HAP-1 (cell line): ENCODE results near the gene THOC5.
"Not testable (repeated sequence)": the region's sequence is repeated elsewhere in the genome, so short reads cannot be mapped to it uniquely, and the experiment has no call there.

ENCODE experiments used
- DNase-seq, 2 experiments: peaks; one replicate each; pipeline ENCODE4 v3.0.0-alpha.2; 2016 to 2020; ENCODE audit warnings: low spot score in 2 of 2
- H3K27me3 ChIP-seq: fragments of 250-450 bp; sonication (Bioruptor Pico); 2 replicates; pipeline ENCODE4 v1.5.1; 2020; ENCODE audit warnings: low read depth, mild to moderate bottlenecking, moderate library complexity
- H3K36me3 ChIP-seq: fragments of 250-450 bp; sonication (Bioruptor Pico); replicated peaks from 2 replicates; pipeline ENCODE4 v1.5.1; 2020; ENCODE audit warnings: mild to moderate bottlenecking
- H3K4me1 ChIP-seq: fragments of 250-450 bp; sonication (Bioruptor Pico); 2 replicates; pipeline ENCODE4 v1.5.1; 2020; ENCODE audit warnings: mild to moderate bottlenecking
- H3K4me3 ChIP-seq: fragments of 250-450 bp; sonication (Bioruptor Pico); 2 replicates; pipeline ENCODE4 v1.5.1; 2020; ENCODE audit warnings: mild to moderate bottlenecking, moderate library complexity
- H3K9me3 ChIP-seq: fragments of 250-450 bp; sonication (Bioruptor Pico); 2 replicates; pipeline ENCODE4 v1.5.1; 2020; ENCODE audit warnings: mild to moderate bottlenecking, moderate library complexity
- in situ Hi-C: fragments of 300-500 bp; cut with MboI; formaldehyde crosslinking; loops from 3 replicates; pipeline ENCODE4 v1.14.3; 2020; ENCODE audit warnings: low sequenced_read_pairs, inconsistent platforms, mixed read lengths

Gene THOC5

GRCh38 chr22:29511126-29511862, 42.3 kb downstream of the THOC5 start:
- peaks cover 59% of the 10 kb centered on the region for H3K36me3 ChIP-seq
- H3K9me3 ChIP-seq, result no peaks in the 10 kb centered on the region
- in situ Hi-C loops, result no loop called here
- H3K27me3 ChIP-seq, result no peaks in the 10 kb centered on the region
- no peaks in the 10 kb centered on the region for H3K4me1 ChIP-seq
- DNase-seq, result no peak
- no peak overlapping the region for H3K4me3 ChIP-seq

DNA sequence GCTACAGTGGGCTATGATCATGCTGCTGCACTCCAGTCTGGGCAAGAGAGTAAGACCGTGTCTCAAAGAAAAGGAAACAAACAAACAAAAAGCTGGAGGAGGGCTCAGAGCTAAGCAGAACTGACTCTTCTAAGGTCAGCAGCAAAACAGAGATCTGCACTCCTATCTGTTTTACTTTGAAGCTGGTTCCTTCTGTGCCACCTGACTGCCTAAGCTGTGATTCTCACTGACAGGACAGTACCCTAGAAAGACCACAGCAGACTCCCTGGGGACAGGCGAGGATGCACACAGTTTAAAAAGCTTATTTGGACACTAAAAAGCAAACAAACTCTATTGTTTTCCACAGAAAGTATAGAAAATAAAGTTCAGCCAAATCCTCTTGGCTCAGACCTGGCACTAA, 43.0 kb downstream of the THOC5 start:
- H3K9me3 ChIP-seq, result no peaks in the 10 kb centered on the region
- no peaks in the 10 kb centered on the region for H3K27me3 ChIP-seq
- no peak overlapping the region for H3K4me3 ChIP-seq
- H3K4me1 ChIP-seq, result no peaks in the 10 kb centered on the region
- no peak for DNase-seq
- in situ Hi-C loops, result no loop called here
- H3K36me3 ChIP-seq, result peaks cover 58% of the 10 kb centered on the region

DNA sequence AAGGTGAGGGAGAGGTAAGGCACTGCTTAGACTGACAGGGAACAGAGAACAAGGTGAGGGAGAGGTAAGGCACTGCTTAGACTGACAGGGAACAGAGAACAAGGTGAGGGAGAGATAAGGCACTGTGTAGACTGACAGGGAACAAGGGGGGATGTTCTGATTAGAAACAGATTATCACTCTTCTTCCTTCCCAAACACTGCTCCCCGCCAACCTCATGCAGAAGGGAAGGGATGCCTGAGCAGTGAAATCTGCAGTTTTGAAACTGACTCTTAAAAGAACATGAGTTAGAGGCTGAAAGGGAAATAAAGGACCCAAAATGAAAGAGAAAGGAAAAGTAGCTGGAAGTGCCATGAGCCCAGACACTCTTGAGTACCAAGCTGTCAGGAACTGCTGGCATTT, 43.7 kb downstream of the THOC5 start:
- in situ Hi-C loops, result no loop called here
- H3K36me3 ChIP-seq, result peaks cover 53% of the 10 kb centered on the region

GRCh38 chr22:29509298-29509697, 44.3 kb downstream of the THOC5 start:
- Histone ChIP-seq H3K27me3 (no peaks in the 10 kb centered on the region), H3K36me3 (peaks cover 52% of the 10 kb centered on the region)
- in situ Hi-C loops, result no loop called here

More for the DNA sequence above, 43.7 kb downstream of the THOC5 start:
- DNase-seq, result no peak
- Histone ChIP-seq H3K4me1 (no peaks in the 10 kb centered on the region), H3K27me3 (no peaks in the 10 kb centered on the region), H3K9me3 (no peaks in the 10 kb centered on the region), H3K4me3 (no peak overlapping the region)

DNA sequence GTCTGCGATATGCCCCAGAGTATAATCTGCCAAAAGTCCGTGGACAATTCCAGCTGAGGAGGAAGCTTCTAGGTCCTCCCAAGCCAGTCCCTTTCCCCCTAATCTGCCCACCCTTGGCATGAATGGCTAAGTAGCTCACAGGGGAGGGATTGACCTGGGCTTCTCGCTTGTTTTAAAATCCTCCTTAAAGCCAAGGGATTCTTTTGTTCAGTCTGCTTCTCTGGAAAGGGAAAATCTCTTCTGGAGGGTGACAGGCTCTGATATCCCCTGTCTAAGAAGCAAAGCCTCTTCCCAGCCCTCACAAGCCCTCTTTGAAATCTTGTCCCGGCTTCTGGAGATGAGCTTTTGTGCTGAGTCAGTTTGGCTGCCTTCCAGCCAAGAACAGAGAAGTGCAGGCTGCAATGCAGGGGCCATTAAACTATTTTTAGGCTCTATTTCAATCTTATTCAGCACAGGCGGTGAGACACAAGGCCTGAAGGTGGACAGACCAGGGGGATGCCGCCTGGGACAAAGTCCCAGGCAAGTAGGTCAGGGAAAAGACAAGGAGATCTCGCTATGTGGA, 49.7 kb downstream of the THOC5 start:
- in situ Hi-C loops, result no loop called here
- DNase-seq, result peak; percentile 72 to 76
- H3K4me3 ChIP-seq, result no peak overlapping the region
- H3K4me1 ChIP-seq, result peaks cover 8% of the 10 kb centered on the region
- H3K36me3 ChIP-seq, result peaks cover 22% of the 10 kb centered on the region
- H3K27me3 ChIP-seq, result no peaks in the 10 kb centered on the region
- H3K9me3 ChIP-seq, result no peaks in the 10 kb centered on the region

More at GRCh38 chr22:29509298-29509697, 44.3 kb downstream of the THOC5 start:
- no peak for DNase-seq
- peaks cover under 1% of the 10 kb centered on the region for H3K4me1 ChIP-seq
- no peak overlapping the region for H3K4me3 ChIP-seq
- H3K9me3 ChIP-seq, result no peaks in the 10 kb centered on the region

DNA sequence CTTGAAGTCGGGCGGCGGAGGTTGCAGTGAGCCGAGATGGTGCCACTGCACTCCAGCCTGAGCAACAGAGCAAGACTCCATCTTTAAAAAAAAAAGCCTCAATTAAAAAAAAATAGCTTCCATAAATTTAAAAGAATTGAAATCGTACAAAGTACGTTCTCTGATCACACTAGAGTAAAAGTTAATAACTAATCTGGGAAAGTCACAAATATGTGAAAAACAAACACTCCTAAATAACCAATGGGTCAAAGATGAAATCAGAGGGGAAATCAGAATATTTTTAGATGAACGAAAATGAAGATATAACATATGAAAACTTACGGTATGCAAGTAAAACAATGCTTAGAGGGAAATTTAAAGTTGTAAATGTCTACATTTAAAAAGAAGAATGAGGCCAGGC, 53.7 kb downstream of the THOC5 start:
- Histone ChIP-seq H3K4me1 (peaks cover 8% of the 10 kb centered on the region), H3K27me3 (no peaks in the 10 kb centered on the region), H3K4me3 (no peak overlapping the region), H3K9me3 (peaks cover 2% of the 10 kb centered on the region; the same call in 1 of the 2 replicates), H3K36me3 (no peaks in the 10 kb centered on the region)
- in situ Hi-C loops, result no loop called here
- DNase-seq, result no peak

GRCh38 chr22:29493636-29494035, 59.9 kb downstream of the THOC5 start:
- no peak for DNase-seq
- H3K4me3 ChIP-seq, result no peak overlapping the region
- no peaks in the 10 kb centered on the region for H3K36me3 ChIP-seq
- H3K9me3 ChIP-seq, result peaks cover 8% of the 10 kb centered on the region
- in situ Hi-C loops, result no loop called here
- H3K27me3 ChIP-seq, result no peaks in the 10 kb centered on the region
- H3K4me1 ChIP-seq, result no peaks in the 10 kb centered on the region

DNA sequence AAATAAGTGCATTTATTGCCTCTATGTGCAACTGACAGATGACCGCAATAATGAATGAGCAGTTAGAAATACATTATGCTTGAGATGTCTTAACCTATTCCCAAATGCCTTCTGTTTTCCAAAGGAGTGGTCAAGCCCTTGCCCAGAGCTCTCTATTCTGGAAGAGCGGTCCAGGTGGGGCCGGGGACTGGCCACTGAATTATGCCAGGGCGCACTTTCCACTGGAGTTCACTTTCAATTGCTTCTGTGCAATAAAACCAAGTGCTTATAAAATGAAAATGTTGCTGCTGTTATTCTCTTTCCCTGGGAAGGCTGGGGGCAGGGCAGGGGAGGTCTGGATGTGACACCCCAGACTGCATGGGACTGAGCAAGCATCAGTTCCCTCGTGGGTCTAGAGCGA, 62.5 kb downstream of the THOC5 start:
- no peak for DNase-seq
- Histone ChIP-seq H3K9me3 (peaks cover 8% of the 10 kb centered on the region), H3K36me3 (no peaks in the 10 kb centered on the region), H3K4me1 (no peaks in the 10 kb centered on the region), H3K4me3 (no peak overlapping the region), H3K27me3 (no peaks in the 10 kb centered on the region)
- in situ Hi-C loops, result no loop called here

GRCh38 chr22:29489127-29489780, 64.3 kb downstream of the THOC5 start:
- H3K36me3 ChIP-seq, DNase-seq, H3K4me3 ChIP-seq, in situ Hi-C loops, H3K27me3 ChIP-seq, H3K9me3 ChIP-seq, H3K4me1 ChIP-seq: not testable (repeated sequence)

DNA sequence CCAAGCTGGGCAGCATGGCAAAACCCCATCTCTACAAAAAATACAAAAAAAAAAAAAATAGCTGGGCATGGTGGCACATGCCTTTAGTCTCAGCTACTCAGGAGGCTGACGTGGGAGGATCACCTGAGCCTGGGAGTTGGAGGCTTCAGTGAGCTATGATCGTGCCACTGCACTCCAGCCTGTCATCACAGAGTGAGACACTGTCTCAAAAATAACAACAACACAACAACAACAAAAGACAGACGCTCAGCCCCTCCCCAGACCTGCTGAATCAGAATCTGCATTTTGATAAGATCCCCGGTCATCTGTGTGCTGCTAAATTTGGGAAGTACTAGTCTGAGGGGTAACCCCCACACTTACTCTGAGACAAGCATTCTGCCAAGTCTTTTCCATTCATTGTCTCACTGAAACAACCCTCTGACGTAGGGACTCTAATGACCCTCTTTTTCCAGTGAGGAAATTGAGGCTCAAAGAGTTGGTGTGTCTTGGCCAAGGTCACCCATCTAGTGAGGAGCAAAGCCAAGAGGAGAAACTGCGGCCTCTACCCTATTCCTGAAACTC, 66.1 kb downstream of the THOC5 start:
- Histone ChIP-seq H3K27me3 (no peaks in the 10 kb centered on the region), H3K4me3 (no peak overlapping the region), H3K9me3 (peaks cover 2% of the 10 kb centered on the region; the same call in 1 of the 2 replicates), H3K4me1 (no peaks in the 10 kb centered on the region), H3K36me3 (no peaks in the 10 kb centered on the region)
- in situ Hi-C loops, result no loop called here
- DNase-seq, result no peak

DNA sequence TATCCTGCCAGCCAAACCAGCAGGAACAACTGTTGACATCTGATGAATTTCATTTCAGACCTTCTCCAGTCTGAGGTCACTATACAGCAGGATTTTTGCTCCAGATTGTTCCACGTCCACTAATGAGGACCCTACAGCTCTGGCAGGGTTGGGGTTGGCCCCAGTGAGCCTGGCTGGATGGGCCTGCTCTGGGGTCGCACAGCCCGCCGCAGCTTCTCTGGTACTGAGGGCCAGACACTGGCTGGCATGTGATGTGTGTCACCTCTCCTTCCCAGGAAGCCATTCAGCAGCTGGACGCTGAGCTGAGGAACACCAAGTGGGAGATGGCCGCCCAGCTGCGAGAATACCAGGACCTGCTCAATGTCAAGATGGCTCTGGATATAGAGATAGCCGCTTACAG, 68.1 kb downstream of the THOC5 start:
- H3K27me3 ChIP-seq, result no peaks in the 10 kb centered on the region
- H3K9me3 ChIP-seq, result peaks cover 2% of the 10 kb centered on the region; the same call in 1 of the 2 replicates
- no peak for DNase-seq
- no peaks in the 10 kb centered on the region for H3K36me3 ChIP-seq
- in situ Hi-C loops, result no loop called here
- H3K4me1 ChIP-seq, result 0 out of 2 replicates have a peak, but pooled peaks cover 5% of the 10 kb centered on the region
- no peak overlapping the region for H3K4me3 ChIP-seq

DNA sequence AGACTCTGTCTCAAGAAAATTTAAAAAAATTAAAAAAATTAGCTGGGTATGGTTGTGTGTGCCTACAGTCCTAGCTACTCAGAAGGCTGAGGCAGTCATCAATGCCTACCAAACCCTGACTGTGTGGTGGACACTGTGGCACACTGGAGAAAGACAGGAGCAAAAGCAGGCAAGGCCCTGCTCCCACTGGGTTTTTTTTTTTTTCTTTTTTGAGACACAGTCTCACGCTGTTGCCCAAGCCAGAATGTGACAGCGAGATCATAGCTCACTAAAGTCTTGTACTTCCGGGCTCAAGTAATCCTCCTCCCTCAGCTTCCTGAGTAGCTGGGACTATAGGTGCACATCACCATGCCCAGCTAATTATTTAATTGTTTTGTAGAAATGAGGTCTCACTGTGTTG, 68.9 kb downstream of the THOC5 start:
- Histone ChIP-seq H3K4me1 (0 out of 2 replicates have a peak, but pooled peaks cover 5% of the 10 kb centered on the region), H3K9me3 (peaks cover 2% of the 10 kb centered on the region; the same call in 1 of the 2 replicates), H3K4me3 (no peak overlapping the region), H3K27me3 (no peaks in the 10 kb centered on the region), H3K36me3 (no peaks in the 10 kb centered on the region)
- no peak for DNase-seq
- in situ Hi-C loops, result no loop called here

DNA sequence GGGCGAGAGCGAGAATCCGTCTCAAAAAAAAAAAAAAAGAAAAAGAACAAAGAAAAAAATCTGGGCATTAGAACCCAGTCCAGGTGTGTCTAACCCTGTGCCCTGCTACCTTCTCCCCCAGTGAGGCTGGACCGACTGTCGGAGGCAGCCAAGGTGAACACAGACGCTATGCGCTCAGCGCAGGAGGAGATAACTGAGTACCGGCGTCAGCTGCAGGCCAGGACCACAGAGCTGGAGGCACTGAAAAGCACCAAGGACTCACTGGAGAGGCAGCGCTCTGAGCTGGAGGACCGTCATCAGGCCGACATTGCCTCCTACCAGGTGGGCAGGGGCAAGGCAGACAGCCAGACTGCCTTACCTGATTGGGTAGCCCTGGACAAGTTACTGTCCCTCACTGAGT, 70.3 kb downstream of the THOC5 start:
- H3K9me3 ChIP-seq, result no peaks in the 10 kb centered on the region
- H3K27me3 ChIP-seq, result peaks cover 2% of the 10 kb centered on the region; the same call in 1 of the 2 replicates
- in situ Hi-C loops, result no loop called here
- H3K4me3 ChIP-seq, result no peak overlapping the region
- H3K36me3 ChIP-seq, result no peaks in the 10 kb centered on the region
- no peak for DNase-seq
- H3K4me1 ChIP-seq, result 0 out of 2 replicates have a peak, but pooled peaks cover 5% of the 10 kb centered on the region

DNA sequence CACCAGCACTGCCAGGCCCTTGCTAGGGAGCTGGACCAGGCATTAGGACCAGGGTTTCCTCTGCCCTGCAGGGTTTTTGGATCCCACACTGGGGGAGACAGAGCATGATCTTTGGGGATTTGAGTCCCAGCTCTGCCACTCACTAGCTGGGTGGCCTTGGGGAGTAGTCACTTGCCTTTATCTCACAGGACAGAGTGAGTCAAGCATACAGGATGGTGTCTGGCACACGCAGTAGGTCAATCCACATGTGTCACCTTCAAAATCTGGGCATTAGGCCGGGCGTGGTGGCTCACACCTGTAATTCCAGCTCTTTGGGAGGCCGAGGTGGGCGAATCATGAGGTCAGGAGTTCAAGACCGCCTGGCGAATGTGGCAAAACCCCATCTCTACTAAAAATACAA, 70.8 kb downstream of the THOC5 start:
- no peak overlapping the region for H3K4me3 ChIP-seq
- in situ Hi-C loops, result no loop called here
- H3K27me3 ChIP-seq, result peaks cover 4% of the 10 kb centered on the region; the same call in 1 of the 2 replicates
- DNase-seq, result no peak
- H3K36me3 ChIP-seq, result no peaks in the 10 kb centered on the region
- no peaks in the 10 kb centered on the region for H3K9me3 ChIP-seq
- 0 out of 2 replicates have a peak, but pooled peaks cover 5% of the 10 kb centered on the region for H3K4me1 ChIP-seq
